H9 (cell line): ENCODE results near the gene NUP188. TPM values are rescaled to one million over a fixed set of nuclear protein-coding genes. Genes with fewer than 3 reads are reported as not detected.

ENCODE experiments used
- DNase-seq: peaks from one replicate; pipeline ENCODE4 v3.0.0-alpha.2; 2017
- H2AFZ ChIP-seq: one replicate; pipeline ENCODE4 v1.6.1; 2013; ENCODE audit warnings: mild to moderate bottlenecking, low read length, control low read depth, moderate library complexity
- H2AK5ac ChIP-seq: 2 replicates; pipeline ENCODE4 v1.6.1; 2013; ENCODE audit warnings: low read length, control low read depth, mixed read lengths; ENCODE audit not compliant: insufficient read length
- H2BK120ac ChIP-seq: one replicate; pipeline ENCODE4 v1.6.1; 2013; ENCODE audit warnings: low read depth, mild to moderate bottlenecking, low read length, control low read depth, inconsistent platforms; ENCODE audit not compliant: poor library complexity, severe bottlenecking
- H2BK12ac ChIP-seq: 2 replicates; pipeline ENCODE4 v1.6.1; 2013; ENCODE audit warnings: low read length, control low read depth, mixed read lengths, low read depth; ENCODE audit not compliant: insufficient read length
- H2BK15ac ChIP-seq: 2 replicates; pipeline ENCODE4 v1.6.1; 2013; ENCODE audit warnings: low read depth, low read length, control low read depth
- H2BK20ac ChIP-seq: one replicate; pipeline ENCODE4 v1.6.1; 2013; ENCODE audit warnings: low read depth, mild to moderate bottlenecking, low read length, control low read depth, inconsistent platforms; ENCODE audit not compliant: poor library complexity, severe bottlenecking
- H2BK5ac ChIP-seq: 2 replicates; pipeline ENCODE4 v1.6.1; 2013; ENCODE audit warnings: low read length, control low read depth, mixed read lengths; ENCODE audit not compliant: insufficient read length
- H3K14ac ChIP-seq: 2 replicates; pipeline ENCODE4 v1.6.1; 2013; ENCODE audit warnings: low read length, control low read depth; ENCODE audit not compliant: insufficient read depth
- H3K18ac ChIP-seq: 2 replicates; pipeline ENCODE4 v1.6.1; 2013; ENCODE audit warnings: low read depth, mild to moderate bottlenecking, mixed read lengths, low read length, control low read depth; ENCODE audit not compliant: insufficient read length
- H3K23ac ChIP-seq: 2 replicates; pipeline ENCODE4 v1.6.1; 2013; ENCODE audit warnings: low read length, control low read depth, mixed read lengths, low read depth; ENCODE audit not compliant: insufficient read length
- H3K23me2 ChIP-seq: 2 replicates; pipeline ENCODE4 v1.6.1; 2013; ENCODE audit warnings: low read depth, mild to moderate bottlenecking, mixed read lengths, low read length, control low read depth; ENCODE audit not compliant: insufficient read length, poor library complexity, severe bottlenecking
- H3K27ac ChIP-seq: 2 replicates; pipeline ENCODE4 v1.5.1; 2013; ENCODE audit warnings: low read length, control low read depth, mixed read lengths, low read depth; ENCODE audit not compliant: insufficient read length
- H3K27me3 ChIP-seq: 2 replicates; pipeline ENCODE4 v1.6.1; 2013; ENCODE audit warnings: low read length, control low read depth, inconsistent platforms; ENCODE audit not compliant: insufficient read depth
- H3K4ac ChIP-seq: 2 replicates; pipeline ENCODE4 v1.6.1; 2013; ENCODE audit warnings: low read depth, mild to moderate bottlenecking, control low read depth, inconsistent platforms, low read length, moderate library complexity
- H3K4me1 ChIP-seq: 2 replicates; pipeline ENCODE4 v1.6.1; 2013; ENCODE audit warnings: low read length, control low read depth, inconsistent platforms; ENCODE audit not compliant: insufficient read depth
- H3K4me2 ChIP-seq: 2 replicates; pipeline ENCODE4 v1.6.1; 2013; ENCODE audit warnings: low read length, control low read depth, mixed read lengths; ENCODE audit not compliant: insufficient read length, insufficient read depth
- H3K56ac ChIP-seq: 2 replicates; pipeline ENCODE4 v1.6.1; 2013; ENCODE audit warnings: low read depth, mild to moderate bottlenecking, mixed read lengths, low read length, control low read depth; ENCODE audit not compliant: insufficient read length
- H3K79me1 ChIP-seq: 2 replicates; pipeline ENCODE4 v1.6.1; 2013; ENCODE audit warnings: low read depth, mild to moderate bottlenecking, moderate library complexity, low read length, control low read depth, inconsistent platforms; ENCODE audit not compliant: insufficient read depth, poor library complexity, severe bottlenecking
- H3K79me2 ChIP-seq: 2 replicates; pipeline ENCODE4 v1.6.1; 2013; ENCODE audit warnings: low read length, control low read depth, inconsistent platforms; ENCODE audit not compliant: insufficient read depth
- H3K9ac ChIP-seq: 2 replicates; pipeline ENCODE4 v1.6.1; 2013; ENCODE audit warnings: low read length, control low read depth, mixed read lengths; ENCODE audit not compliant: insufficient read length; ENCODE audit errors: extremely low read depth
- H3K9me3 ChIP-seq: one replicate; pipeline ENCODE4 v1.6.1; 2013; ENCODE audit warnings: low read depth, low read length, inconsistent platforms; ENCODE audit not compliant: control insufficient read depth
- H3T11ph ChIP-seq: one replicate; pipeline ENCODE4 v1.6.1; 2013; ENCODE audit warnings: mild to moderate bottlenecking, low read length, control low read depth, inconsistent platforms
- H4K20me1 ChIP-seq: one replicate; pipeline ENCODE4 v1.6.1; 2013; ENCODE audit not compliant: control insufficient read depth, insufficient read length, insufficient read depth
- H4K5ac ChIP-seq: 2 replicates; pipeline ENCODE4 v1.6.1; 2013; ENCODE audit warnings: low read depth, mild to moderate bottlenecking, mixed read lengths, low read length, control low read depth; ENCODE audit not compliant: insufficient read length
- H4K8ac ChIP-seq: replicated peaks from 2 replicates; pipeline ENCODE4 v1.6.1; 2013; ENCODE audit warnings: low read length, control low read depth, mixed read lengths, low read depth; ENCODE audit not compliant: insufficient read length
- H4K91ac ChIP-seq: 2 replicates; pipeline ENCODE4 v1.6.1; 2013; ENCODE audit warnings: low read depth, mild to moderate bottlenecking, moderate library complexity, mixed read lengths, low read length, control low read depth; ENCODE audit not compliant: insufficient read length
- H3K27ac Mint-ChIP-seq, 3 experiments: 2 replicates in 2 of 3; 3 replicates in 1 of 3; pipeline ENCODE4 v1.8.0; 2020 to 2021; ENCODE audit warnings: mixed read lengths in 3 of 3, mild to moderate bottlenecking in 1 of 3, moderate library complexity in 1 of 3
- H3K27me3 Mint-ChIP-seq: 2 replicates; pipeline ENCODE4 v1.8.0; 2021; ENCODE audit warnings: low read depth, mild to moderate bottlenecking, moderate library complexity, mixed read lengths
- H3K36me3 Mint-ChIP-seq, 3 experiments: 2 replicates in 2 of 3; 3 replicates in 1 of 3; pipeline ENCODE4 v1.8.0; 2020 to 2021; ENCODE audit warnings: low read depth in 3 of 3, mixed read lengths in 3 of 3; ENCODE audit not compliant: insufficient read depth in 1 of 3
- H3K4me1 Mint-ChIP-seq, 2 experiments: 2 replicates each; pipeline ENCODE4 v1.8.0; 2020; ENCODE audit warnings: mixed read lengths in 2 of 2
- H3K4me3 Mint-ChIP-seq, 2 experiments: 2 replicates in 1 of 2; 3 replicates in 1 of 2; pipeline ENCODE4 v1.8.0; 2020 to 2021; ENCODE audit warnings: mild to moderate bottlenecking in 2 of 2, mixed read lengths in 2 of 2, moderate library complexity in 1 of 2
- H3K9me3 Mint-ChIP-seq, 2 experiments: 2 replicates in 1 of 2; 3 replicates in 1 of 2; pipeline ENCODE4 v1.8.0; 2020; ENCODE audit warnings: mild to moderate bottlenecking in 2 of 2, mixed read lengths in 2 of 2, moderate library complexity in 1 of 2
- WGBS: extraction: QIAGEN DNeasy Blood & Tissue Kit; methylation state at CpG from one replicate; pipeline ENCODE4 v1.1.7; 2013; ENCODE audit warnings: missing lambda C conversion rate, low lambda C conversion rate, mixed read lengths; ENCODE audit not compliant: insufficient read length; ENCODE audit errors: extremely low coverage; 5-methylcytosine and 5-hydroxymethylcytosine counted together
- total RNA-seq: library from RNA; stranded (reverse); gene quantifications from 2 replicates; pipeline ENCODE4 v1.2.1, GENCODE V29; 2021
- TF ChIP-seq, protein P1 (sequence below): fragments of 200-600 bp; sonication (generic); conservative IDR thresholded peaks from 3 replicates; pipeline ENCODE4 v1.8.0; 2021; ENCODE audit warnings: antibody characterized with exemption, mild to moderate bottlenecking

NUP188 gene
- total RNA-seq, 1 experiment from 2014 or later = 101 TPM

DNA sequence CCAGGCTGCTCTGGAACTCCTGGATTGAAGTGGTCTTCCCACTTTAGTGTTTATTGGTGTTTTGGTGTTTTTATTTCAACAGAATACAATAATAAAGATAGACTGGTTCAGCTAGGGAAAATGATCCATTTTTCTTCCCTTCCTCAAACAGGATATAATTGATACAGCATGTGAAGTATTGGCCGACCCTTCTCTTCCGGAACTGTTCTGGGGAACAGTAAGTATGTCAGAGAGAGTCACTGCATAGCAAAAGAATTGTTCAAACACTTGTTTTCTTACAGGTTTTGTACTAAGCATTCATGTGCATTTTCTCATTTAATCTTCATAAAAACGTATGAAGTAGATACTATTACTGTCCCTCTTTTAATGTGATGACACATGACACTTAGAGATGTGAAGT lies 31.6 kb downstream of the NUP188 start:
- Histone ChIP-seq H3K23ac (no peak overlapping the region), H3K18ac (no peak overlapping the region), H3K79me1 (no peaks in the 10 kb centered on the region), H4K5ac (no peak overlapping the region), H2BK12ac (no peak overlapping the region), H3K56ac (no peak overlapping the region), H3K23me2 (no peaks in the 10 kb centered on the region), H4K20me1 (no peaks in the 10 kb centered on the region), H4K91ac (no peak overlapping the region), H2AK5ac (no peak overlapping the region), H3K14ac (no peak overlapping the region), H3K27me3 (no peaks in the 10 kb centered on the region), H3K4me1 (no peaks in the 10 kb centered on the region), H2AFZ (no peak overlapping the region), H3K27ac (no peak overlapping the region), H3T11ph (no peak overlapping the region), H3K9me3 (no peaks in the 10 kb centered on the region), H2BK15ac (no peak overlapping the region), H2BK120ac (no peak overlapping the region), H3K4me2 (no peak overlapping the region), H3K4ac (no peak overlapping the region), H2BK5ac (no peak overlapping the region), H4K8ac (no peak overlapping the region), H3K79me2 (no peaks in the 10 kb centered on the region), H2BK20ac (no peak overlapping the region), H3K9ac (no peak overlapping the region)
- H3K9me3 Mint-ChIP-seq = no peaks in the 10 kb centered on the region
- WGBS = no CpG with 5 or more reads among the region's 3 CpGs
- no peaks in the 10 kb centered on the region for H3K4me1 Mint-ChIP-seq
- H3K4me3 Mint-ChIP-seq = no peak overlapping the region
- no peaks in the 10 kb centered on the region for H3K27me3 Mint-ChIP-seq
- TF ChIP-seq, protein P1, sequence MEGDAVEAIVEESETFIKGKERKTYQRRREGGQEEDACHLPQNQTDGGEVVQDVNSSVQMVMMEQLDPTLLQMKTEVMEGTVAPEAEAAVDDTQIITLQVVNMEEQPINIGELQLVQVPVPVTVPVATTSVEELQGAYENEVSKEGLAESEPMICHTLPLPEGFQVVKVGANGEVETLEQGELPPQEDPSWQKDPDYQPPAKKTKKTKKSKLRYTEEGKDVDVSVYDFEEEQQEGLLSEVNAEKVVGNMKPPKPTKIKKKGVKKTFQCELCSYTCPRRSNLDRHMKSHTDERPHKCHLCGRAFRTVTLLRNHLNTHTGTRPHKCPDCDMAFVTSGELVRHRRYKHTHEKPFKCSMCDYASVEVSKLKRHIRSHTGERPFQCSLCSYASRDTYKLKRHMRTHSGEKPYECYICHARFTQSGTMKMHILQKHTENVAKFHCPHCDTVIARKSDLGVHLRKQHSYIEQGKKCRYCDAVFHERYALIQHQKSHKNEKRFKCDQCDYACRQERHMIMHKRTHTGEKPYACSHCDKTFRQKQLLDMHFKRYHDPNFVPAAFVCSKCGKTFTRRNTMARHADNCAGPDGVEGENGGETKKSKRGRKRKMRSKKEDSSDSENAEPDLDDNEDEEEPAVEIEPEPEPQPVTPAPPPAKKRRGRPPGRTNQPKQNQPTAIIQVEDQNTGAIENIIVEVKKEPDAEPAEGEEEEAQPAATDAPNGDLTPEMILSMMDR = no peak
- H3K27ac Mint-ChIP-seq = no peak overlapping the region
- peaks cover 48 to 90% (median 85%) of the 10 kb centered on the region in 3 experiments; a peak in 6 of 7 replicates for H3K36me3 Mint-ChIP-seq
- no peak for DNase-seq
